Pulmonary artery endothelial cell (primary cell): ENCODE results near the gene FNDC3B. TPM values are rescaled to one million over a fixed set of nuclear protein-coding genes. Genes with fewer than 3 reads are reported as not detected.

Experiments used
- DNase-seq: peaks from one replicate; pipeline ENCODE4 v3.0.0-alpha.2; 2011; ENCODE audit warnings: low read depth, low spot score
- total RNA-seq: library from RNA; depleted of rRNA; stranded (reverse); fragments of >200 nt; gene quantifications from 2 replicates; pipeline ENCODE4 v1.2.3, GENCODE V29; 2014

Gene FNDC3B
- total RNA-seq, 1 donor from 2014 or later, result 106 TPM

DNA sequence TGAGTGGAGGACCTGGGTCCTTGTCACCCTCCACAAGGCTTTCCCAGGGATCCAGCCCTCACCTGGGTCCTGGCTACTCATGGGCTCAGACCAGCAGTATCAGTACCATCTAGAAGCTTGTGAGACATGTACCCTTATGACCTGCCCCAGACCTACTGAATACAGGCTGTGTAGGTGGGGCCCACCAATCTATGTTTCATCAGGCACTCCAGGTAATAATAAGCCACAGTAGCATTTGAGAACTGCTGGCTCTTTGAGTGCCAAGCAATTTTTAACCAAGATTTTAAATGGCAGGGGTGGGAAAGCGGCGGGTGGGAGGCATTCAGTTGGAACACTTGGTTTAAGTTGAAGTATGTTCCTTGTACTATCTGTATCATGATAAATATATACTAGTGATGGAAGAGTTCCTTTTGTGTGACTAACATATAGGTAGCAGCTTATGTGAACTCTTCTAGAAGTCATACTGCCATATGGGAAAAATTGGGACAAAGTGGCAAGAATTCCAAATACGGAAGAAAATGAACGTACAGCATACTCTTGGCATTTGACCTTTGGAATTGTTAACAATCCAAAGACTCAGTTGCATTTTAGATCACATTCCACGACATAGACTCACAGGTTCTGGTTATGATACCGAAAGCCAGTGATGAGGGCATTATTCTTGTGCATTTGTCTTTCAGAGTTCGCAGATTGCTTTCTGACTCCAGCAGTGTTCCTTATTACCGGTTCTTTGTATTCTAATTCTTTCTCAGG is 218.4 kb downstream of the FNDC3B start:
- no peak for DNase-seq

DNA sequence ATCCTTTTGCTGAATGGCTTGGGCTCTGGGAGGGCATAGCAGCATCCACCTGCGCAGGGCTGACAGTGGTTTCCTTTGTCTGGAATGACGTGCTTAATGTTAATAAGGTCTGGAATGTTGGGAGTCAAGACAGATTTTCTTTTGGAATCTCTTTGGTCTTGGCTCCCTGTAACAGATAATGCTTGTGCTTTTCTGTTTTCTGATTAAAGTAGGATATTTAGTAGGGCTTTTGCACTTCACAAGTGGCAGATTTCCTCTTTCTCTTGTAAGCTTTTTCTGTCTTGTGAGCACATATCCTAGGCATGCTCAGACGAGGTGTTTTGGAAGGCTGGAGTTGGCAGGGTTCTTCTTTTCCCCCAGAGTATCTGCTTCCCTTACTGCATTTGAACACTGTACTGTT is 219.2 kb downstream of the FNDC3B start:
- no peak for DNase-seq

DNA sequence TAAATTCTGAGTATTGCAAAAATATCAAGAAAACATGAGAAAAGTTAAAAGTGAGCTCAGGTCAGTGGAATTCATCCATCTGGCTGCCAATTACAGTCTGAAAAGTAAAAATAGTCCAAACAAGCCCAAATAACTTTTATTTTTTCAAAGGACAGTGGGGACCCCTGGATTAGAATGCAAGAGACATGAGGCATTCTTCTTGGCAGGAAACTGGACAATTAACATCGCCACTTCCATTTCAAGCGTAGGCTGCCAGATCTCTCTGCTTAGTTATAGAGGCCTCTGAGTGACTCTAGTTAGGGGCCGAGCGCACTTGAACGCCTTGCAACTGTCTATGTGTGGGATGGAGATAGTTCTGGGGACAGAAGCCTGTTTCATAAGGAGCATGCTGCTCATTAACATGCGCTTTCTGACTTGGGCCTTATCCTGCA is 219.7 kb downstream of the FNDC3B start:
- no peak for DNase-seq

DNA sequence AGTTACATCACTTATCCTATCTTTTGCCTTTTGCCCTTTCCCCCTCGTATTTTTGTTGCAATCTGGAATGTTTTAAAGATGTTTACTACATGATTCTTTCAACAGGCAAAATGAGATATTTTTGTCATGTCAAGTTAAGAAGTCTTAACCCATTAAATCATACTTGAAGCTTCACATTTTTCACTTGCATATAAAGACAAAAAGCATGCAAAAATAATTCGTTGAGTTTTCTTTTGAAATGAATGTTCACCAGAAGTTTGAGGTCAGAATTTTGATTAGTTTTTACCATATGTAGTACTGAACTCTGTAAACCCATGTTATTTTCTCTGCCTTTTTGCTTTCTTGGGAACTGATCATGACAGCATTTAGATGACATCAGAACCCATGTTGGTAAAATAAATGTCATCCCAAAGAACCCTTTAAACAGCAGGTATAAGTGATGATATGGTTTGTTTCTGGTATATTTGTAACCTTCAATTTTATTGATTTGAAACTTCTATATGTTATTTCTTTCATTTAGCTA is 220.4 kb downstream of the FNDC3B start:
- DNase-seq, result no peak

DNA sequence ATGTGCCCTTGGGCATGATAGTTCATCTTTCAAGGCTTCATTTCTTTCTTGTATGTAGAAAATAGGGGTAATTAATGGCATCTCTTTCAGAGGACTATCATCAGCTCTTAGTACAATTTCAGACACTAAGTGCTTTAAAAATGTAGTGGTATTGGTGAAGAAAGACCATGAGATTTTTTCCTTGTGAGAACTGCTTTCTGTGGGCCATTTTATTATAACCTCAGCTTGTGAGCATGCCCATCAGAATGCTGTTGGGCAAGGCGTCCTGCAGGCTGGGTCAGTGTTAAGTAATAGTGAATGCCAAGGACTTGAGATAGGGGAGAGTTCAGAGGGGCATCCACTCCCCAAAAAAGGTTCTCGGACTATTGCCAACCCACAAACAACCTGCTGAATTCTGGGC is 221.0 kb downstream of the FNDC3B start:
- no peak for DNase-seq

DNA sequence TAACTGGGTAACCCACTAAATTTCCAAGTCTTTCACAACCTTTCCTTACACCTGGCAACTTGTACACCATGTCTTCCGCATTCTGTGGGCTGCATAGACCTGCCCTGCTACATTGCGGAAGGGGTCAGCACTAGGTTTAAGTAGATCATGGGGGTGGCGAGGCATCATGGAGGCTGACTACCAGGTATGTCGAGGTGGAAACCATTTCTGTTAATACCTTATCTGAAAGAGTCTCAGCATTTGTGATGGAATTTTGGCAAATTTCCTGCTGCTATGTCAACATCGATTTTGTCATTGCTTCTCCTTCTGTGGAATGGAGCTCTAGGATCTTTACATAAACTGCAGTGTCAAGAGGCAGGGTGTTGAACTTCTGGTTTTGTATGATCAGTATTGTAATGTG is 221.7 kb downstream of the FNDC3B start:
- DNase-seq, result no peak

DNA sequence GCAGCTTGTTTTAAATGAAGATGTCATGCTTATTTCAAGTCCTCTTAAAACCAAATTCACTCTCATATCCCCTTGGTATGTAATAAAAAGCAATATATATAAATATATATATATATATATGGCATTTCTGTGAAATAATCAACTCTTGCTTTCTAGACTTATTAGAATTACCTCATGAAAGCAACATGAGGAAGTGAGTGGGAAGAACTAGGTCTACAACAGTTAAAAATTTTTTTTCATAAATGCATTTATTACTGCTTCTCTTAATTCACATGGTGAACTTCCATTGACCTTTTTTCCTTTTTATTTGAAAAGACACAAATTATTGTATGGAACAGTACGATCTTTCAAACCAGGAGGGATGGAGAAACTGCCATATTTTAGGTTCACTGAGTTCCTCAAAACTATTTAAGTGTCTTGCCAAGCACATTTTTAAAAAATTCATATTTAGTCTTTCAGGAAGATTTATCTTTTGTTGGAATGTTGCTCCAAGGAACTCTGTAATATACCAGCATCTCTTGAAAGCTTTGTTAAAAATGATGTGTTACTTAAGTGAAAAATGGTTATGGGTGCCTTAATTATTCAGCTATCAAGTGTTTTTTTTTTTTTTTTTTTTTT is 223.7 kb downstream of the FNDC3B start:
- no peak for DNase-seq

DNA sequence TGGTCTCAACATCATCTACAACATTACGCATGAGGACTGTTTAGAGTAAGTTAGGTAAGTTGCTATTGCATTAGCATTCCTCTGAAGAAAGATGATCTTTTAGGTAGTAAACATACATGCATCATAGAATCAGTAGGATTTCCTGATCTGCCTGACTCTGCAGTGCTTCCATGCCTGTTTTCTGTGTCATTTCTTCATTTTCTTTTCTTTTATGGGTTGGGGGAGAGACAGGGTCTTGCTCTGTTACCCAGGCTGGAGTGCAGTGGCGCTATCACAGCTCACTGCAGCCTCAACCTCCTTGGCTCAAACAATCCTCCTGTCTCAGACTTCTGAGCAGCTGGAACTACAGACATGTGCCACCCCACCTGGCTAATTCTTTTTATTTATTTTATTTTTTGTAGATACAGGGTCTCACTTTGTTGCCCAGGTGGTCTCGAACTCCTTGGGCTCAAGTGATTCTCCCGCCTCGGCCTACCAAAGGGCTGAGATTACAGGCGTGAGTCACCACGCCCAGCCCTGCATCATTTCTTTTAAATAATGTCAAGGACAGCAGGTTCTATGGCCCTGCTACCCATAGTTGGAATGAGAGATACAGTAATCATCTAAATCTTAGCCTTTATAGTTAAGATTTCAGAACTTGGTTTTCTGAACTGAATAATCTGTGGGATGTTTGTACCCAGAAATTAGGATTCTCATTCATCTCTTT is 224.6 kb downstream of the FNDC3B start:
- DNase-seq, result no peak

DNA sequence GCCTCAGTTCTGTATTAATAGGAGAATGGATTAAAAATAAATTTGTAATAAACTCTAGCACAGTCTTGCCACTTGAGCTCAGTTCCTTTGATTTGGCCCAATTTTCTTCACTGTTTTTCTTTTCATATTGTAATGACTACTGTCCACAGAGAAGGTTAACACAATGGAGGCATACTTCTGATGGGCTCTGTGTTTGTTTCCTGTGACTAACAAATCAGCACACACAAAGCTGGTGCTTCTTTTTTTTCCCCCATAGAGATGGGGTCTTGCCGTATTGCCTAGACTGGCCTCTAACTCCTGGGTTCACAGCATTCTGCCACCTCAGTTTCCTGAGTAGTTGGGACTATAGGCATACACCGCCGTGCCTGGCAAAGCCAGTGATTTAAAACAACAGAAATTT is 226.7 kb downstream of the FNDC3B start:
- DNase-seq, result no peak

DNA sequence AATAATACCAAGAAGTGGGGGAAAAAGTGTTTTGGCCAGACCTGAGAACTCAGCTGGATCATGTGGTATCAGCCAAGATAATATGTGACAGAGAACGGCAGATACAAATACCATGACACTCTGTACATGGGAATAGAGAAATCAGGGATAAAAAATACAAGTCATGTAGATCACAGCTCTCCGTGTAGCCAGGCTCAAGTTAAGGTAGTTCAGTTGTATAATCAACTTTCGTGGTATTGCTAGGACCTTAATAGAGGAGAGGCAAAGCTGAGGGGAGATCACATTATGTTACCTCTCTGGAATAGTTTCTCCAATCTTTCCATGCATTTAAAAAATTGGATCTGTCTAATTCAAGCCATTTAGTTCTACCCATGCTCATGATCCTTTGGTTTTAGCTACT is 229.0 kb downstream of the FNDC3B start:
- no peak for DNase-seq

DNA sequence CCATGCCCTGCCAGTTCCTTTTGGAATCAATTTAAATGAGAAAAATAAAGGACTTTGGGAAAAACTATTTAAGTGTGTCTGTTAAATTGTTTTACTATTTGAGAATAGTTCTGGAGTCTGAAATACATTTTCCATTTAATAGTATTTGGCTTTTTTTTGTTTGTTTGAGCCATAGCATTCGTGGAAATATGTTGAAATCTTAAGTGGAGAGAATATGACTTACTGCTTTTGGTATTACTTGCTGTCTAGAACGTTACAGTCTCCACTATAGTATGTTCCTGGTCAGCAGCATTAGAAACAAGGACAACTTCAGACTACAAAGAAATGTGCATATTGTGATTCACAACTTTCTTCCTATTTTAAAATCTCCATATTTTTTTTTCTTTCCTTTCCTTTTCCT is 229.5 kb downstream of the FNDC3B start:
- DNase-seq, result no peak

DNA sequence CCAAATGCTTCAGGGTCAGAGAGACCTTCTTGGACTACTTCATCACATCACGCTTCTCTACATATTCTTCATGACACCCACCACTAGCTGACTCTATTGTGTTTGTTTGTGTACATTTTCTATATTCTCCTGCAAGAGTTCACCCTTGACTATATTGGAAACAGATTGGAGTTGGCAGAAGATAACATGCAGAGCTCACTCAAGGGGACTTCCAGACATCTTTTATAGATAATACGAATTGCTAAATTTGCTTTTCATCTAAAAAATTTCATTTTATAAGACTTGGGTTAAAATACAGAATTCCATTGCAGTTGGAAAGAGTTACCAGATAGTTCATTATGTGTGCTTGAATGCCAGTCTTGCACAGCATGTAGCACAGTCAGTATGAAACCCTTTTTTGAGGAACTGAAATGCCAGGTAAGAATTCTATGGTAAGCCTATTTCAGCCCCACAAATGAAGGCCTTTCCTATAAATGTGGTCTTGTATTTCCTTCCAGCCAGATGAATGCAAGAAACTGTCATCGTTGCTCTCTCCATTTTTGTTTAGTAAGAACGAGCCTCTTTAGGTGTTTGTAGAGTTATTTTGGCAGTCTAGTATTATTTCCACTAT is 231.3 kb downstream of the FNDC3B start:
- DNase-seq, result no peak

DNA sequence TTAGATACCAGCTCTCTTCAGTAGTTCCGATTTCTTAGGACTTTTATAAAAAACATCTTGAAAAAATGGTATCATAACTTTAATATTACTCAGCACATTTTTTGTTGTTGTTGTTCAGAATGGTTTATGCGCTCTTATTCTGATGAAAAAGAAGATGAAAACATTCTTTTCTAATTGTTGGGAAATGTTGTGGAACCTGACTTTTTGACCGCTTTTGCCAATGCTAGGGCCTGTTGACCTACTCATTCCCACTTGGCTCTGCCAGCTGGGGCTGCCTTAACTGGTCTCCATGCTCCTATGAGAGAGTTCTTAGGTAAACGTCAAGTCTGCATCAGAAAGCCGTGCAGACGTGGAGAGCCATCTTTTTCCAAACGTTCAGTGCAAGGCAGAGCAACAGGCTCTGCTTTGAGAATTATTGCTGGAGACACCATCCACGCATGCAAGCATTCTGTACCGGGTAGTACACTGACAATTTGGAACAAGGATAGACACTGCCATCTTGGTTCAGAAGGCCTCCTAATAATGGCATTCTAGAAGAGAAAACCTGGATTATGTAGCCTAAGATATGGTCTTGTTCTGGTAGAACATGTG is 232.1 kb downstream of the FNDC3B start:
- DNase-seq, result no peak

DNA sequence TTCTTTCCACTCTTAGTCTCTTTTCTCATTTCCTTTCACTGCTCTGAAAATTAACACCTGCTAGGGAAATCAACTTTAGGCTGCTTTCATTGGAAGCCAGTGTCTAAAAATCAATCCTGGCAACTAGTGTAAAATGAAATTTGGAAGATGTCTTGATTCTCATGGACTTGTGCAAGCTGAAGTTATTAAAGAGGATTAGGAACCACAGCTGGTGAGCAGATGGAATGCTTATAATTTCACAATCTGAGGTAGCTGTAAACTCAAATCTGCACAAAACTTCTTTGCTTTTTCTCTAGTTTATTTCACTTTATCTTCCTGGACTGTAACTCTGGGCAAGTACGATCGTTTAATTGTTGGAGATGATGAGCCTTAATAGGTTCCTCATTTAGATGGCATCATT is 233.3 kb downstream of the FNDC3B start:
- no peak for DNase-seq

DNA sequence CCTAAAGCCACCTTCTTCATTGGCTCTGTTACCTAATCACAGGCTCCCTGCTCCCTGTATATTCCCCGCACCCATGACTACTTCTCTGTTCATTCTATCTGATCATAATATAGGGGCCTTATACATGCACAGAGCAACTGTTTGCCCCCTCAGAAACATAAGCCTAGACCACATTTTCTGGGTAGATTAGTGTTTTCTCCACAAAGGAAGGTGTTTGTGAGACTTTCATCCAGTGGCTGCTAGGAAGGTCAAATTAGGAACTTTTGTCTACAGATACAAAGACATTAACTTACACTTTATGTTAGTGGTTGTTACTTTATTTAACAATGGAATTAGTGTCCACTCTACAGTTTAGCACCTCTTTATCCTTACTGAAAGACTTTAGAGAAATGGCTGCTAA is 234.0 kb downstream of the FNDC3B start:
- DNase-seq, result no peak

DNA sequence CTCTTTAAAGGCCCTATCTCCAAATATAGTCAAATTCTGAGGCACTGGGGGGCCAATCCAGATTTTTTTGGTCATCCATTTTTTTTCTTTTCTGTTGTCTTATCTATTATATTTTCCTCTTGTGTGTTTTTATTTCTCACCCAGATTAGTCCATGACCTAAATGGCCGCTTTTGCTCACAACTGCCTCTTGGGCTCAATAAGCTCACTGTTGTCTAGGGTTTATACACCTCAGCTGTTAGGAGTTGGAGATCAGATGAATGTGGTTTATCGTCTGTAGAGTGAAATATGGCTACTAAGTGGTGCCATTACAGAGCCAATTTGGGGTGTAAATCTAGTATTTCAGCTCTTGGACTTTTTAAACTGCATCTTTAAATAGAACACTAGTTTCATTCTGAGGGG is 235.5 kb downstream of the FNDC3B start:
- DNase-seq, result no peak

DNA sequence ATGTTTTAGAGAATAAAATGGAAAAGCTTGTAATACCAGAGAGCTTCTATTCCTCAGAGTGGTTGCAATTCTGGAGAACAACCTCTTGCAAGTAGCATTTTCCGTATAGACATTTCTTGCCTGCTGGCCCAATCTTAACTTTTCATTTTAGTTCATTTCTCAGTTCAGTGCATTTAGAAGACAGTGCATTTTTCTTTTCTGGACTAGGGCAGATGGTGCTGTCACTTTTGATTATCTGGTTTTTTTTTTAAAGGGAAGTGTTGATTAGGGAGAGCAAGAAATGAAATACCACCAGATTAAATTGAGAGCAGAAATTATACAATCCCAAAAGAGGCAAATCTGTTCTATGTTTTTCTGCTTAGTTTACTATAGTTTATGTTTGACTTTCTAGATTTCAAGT is 236.2 kb downstream of the FNDC3B start:
- DNase-seq, result no peak

DNA sequence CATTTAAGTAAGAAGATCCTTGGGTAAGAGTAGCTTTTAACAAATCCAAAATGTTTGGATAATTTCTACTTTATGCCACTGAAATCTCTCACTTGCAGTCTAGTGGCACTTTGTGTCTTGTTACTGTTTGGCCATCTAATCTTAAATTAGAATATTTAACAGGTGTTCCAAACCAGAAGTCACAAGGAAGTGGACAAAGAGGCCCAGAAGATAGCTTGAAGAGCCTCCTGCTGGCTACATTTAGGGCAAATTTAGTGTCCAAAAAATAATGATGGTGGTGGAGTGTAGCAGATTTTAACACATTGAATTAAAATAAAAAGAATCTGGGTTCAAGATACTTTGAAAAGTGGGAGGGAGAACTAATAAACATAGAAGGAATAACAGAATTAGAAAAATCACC is 236.7 kb downstream of the FNDC3B start:
- no peak for DNase-seq

DNA sequence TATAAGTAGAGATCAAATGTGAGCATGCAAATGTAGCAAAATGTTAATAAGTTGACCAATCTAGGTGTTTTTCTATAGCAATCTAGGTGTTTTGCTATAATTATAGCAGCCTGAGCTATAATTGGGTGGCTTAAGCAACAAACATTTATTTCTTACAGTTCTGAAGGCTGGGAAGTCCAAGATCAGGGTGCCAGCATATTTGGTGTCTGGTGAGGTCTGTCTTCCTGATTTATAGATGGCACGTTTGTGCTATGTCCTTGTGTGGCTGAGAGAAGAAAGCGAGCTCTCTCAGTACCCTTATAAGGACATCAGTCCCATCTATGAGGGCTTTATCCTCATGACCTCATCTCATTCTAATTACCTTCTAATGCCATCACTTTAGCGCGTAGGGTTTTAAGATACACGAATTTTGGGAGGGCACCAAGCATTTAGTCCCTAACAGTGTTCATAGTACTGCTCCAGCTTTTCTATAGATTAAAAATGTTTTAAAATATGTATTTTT is 237.8 kb downstream of the FNDC3B start:
- DNase-seq, result no peak

DNA sequence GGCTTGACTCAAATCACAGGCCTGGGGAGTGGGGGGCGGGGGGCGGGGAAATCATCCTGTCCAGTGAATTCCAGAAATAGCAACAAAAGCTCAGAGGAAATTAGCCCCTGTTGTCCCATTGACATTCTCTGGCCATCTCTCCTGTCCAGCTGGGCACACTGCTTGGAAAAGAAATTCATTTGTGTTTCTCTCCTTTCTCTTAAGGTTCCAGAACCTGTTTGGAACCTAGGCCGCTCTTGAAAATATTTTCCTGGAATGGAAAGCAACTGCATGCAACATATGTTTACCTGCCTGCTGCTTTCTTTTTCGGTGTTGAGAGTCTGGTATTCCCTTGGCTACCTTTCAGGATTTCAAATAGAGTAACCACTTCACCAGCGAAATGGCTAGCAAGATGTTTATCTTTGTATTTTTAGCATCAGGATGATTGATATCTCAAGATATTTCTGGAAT is 239.8 kb downstream of the FNDC3B start:
- no peak for DNase-seq

DNA sequence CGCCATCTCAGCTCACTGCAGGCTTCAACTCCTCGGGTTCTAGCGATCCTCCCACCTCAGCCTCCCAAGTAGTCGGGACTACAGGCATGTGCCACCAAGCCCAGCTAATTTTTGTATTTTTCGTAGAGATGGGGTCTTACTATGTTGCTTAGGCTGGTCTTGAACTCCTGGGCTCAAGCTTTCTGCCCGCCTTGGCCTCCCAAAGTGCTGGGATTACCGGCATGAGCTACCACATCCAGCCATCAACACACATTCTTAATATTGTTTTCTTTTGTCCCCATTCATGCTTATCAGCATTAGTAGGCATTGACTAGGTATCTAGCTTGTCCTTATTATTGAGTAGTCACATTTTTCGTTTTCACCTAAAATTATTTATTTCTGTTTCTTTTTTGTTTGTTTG is 240.6 kb downstream of the FNDC3B start:
- DNase-seq, result no peak
